SU-DHL-6 (cell line): ENCODE data around the gene PIGW.

Source experiments
- H2AFZ ChIP-seq: fragments of 200-600 bp; sonication (generic); 2 replicates; pipeline ENCODE4 v1.6.1; 2014; ENCODE audit warnings: low read depth, mild to moderate bottlenecking, moderate library complexity, mixed read lengths, antibody characterized with exemption, low read length; ENCODE audit not compliant: severe bottlenecking
- H3F3A ChIP-seq: fragments of 200-600 bp; shearing (Covaris generic); 2 replicates; pipeline ENCODE4 v1.6.0; 2016; ENCODE audit warnings: antibody characterized with exemption, mild to moderate bottlenecking; ENCODE audit not compliant: insufficient read depth
- H3K27ac ChIP-seq: fragments of 200-600 bp; sonication (generic); 2 replicates; pipeline ENCODE4 v1.5.1; 2016; ENCODE audit warnings: low read depth, mild to moderate bottlenecking, low read length, moderate library complexity, mixed read lengths
- H3K27me3 ChIP-seq: fragments of 200-600 bp; sonication (generic), shearing (Covaris generic); 2 replicates; pipeline ENCODE4 v1.6.0; 2014; ENCODE audit warnings: mild to moderate bottlenecking, low read length
- H3K36me3 ChIP-seq: fragments of 200-600 bp; sonication (generic); 2 replicates; pipeline ENCODE4 v1.6.1; 2014; ENCODE audit warnings: mild to moderate bottlenecking, low read length, mixed read lengths
- H3K4me2 ChIP-seq: fragments of 300-600, 200-600 bp; shearing (Covaris generic), sonication (generic); 2 replicates; pipeline ENCODE4 v1.6.0; 2014; ENCODE audit warnings: low read length, low read depth, mild to moderate bottlenecking; ENCODE audit not compliant: poor library complexity, severe bottlenecking
- H3K4me3 ChIP-seq: fragments of 200-600 bp; sonication (generic); 2 replicates; pipeline ENCODE4 v1.5.1; 2014; ENCODE audit warnings: antibody characterized with exemption, low read length, mild to moderate bottlenecking, mixed read lengths; ENCODE audit not compliant: insufficient read depth, poor library complexity, severe bottlenecking
- H3K79me2 ChIP-seq: fragments of 200-600 bp; sonication (generic); 2 replicates; pipeline ENCODE4 v1.6.1; 2014; ENCODE audit warnings: mild to moderate bottlenecking, low read length, moderate library complexity; ENCODE audit not compliant: insufficient read depth
- H3K9ac ChIP-seq: fragments of 200-600 bp; sonication (generic); 2 replicates; pipeline ENCODE4 v1.7.0; 2014; ENCODE audit warnings: mild to moderate bottlenecking, low read length
- H3K9me2 ChIP-seq: fragments of 200-600 bp; sonication (generic); replicated peaks from 2 replicates; pipeline ENCODE4 v1.6.1; 2014; ENCODE audit warnings: low read length; ENCODE audit not compliant: insufficient read depth
- H3K9me3 ChIP-seq: fragments of 200-600 bp; sonication (generic); 2 replicates; pipeline ENCODE4 v1.6.1; 2014; ENCODE audit warnings: low read length, mixed read lengths; ENCODE audit not compliant: insufficient read depth
- H4K20me1 ChIP-seq: fragments of 200-600 bp; sonication (generic); 2 replicates; pipeline ENCODE4 v1.6.1; 2014; ENCODE audit warnings: low read depth, mild to moderate bottlenecking, antibody characterized with exemption, low read length, moderate library complexity, mixed read lengths
- CTCF ChIP-seq: fragments of 200-600 bp; sonication (generic); IDR thresholded peaks from one replicate; pipeline ENCODE4 v1.5.1; 2017; ENCODE audit warnings: antibody characterized with exemption, mild to moderate bottlenecking, low read length, moderate library complexity; ENCODE audit not compliant: insufficient read depth, poor library complexity, severe bottlenecking
- EZH2phosphoT487 ChIP-seq: fragments of 200-600 bp; sonication (generic), shearing (Covaris generic); conservative IDR thresholded peaks from 2 replicates; pipeline ENCODE4 v1.6.1; 2018; ENCODE audit warnings: mild to moderate bottlenecking, antibody characterized with exemption, low read length, moderate library complexity, mixed read lengths

Gene PIGW

GRCh38 chr17:36553459-36553858 is 18.7 kb downstream of the PIGW start:
- Histone ChIP-seq H3K4me3 (no peak overlapping the region), H3K27me3 (no peaks in the 10 kb centered on the region), H3K9ac (no peak overlapping the region), H4K20me1 (peaks cover 45% of the 10 kb centered on the region), H3K36me3 (peaks cover 41% of the 10 kb centered on the region; the same call in 1 of the 2 replicates), H2AFZ (no peak overlapping the region), H3K4me2 (no peak overlapping the region), H3K27ac (no peak overlapping the region), H3K79me2 (peaks cover 89% of the 10 kb centered on the region), H3K9me2 (no peaks in the 10 kb centered on the region), H3F3A (peaks cover 32% of the 10 kb centered on the region), H3K9me3 (no peaks in the 10 kb centered on the region)
- no peak for TF ChIP-seq EZH2phosphoT487
- TF ChIP-seq CTCF, result no peak

GRCh38 chr17:36566081-36566480 is 31.3 kb downstream of the PIGW start:
- Histone ChIP-seq H3F3A (0 out of 2 replicates have a peak, but pooled peaks cover 2% of the 10 kb centered on the region), H2AFZ (no peak overlapping the region), H3K4me3 (no peak overlapping the region), H3K9ac (no peak overlapping the region), H3K4me2 (no peak overlapping the region), H3K9me3 (no peaks in the 10 kb centered on the region), H3K79me2 (peaks cover 38% of the 10 kb centered on the region), H3K27me3 (no peaks in the 10 kb centered on the region), H3K36me3 (peaks cover 31% of the 10 kb centered on the region), H4K20me1 (0 out of 2 replicates have a peak, but pooled peaks cover 10% of the 10 kb centered on the region), H3K9me2 (no peaks in the 10 kb centered on the region), H3K27ac (no peak overlapping the region)
- no peak for TF ChIP-seq EZH2phosphoT487
- no peak for TF ChIP-seq CTCF

DNA sequence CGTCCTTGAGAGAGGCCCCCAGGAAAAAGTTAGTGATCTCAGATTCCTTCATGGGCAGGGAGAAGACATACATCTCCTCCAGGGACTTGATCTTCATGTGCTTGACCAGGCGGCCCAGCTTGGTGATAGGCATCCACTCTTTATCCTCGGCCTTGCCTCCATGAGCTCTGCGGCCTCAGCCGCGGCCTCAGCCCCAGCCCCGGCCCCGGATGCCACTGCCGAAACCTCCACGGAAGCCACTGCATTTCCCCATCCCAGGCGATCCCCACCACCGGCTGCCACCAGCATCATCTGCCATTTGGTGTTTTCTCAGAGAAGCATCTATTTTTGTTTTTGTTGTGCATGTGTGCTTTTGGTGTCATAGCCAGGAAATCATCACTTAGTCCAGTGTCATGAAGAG is 40.2 kb downstream of the PIGW start:
- Histone ChIP-seq H4K20me1 (peaks cover 4% of the 10 kb centered on the region; the same call in 1 of the 2 replicates), H3K36me3 (peaks cover 27% of the 10 kb centered on the region; the same call in 1 of the 2 replicates), H3K27me3 (no peaks in the 10 kb centered on the region), H3K4me3 (no peak overlapping the region), H3F3A (no peaks in the 10 kb centered on the region), H3K9me2 (no peaks in the 10 kb centered on the region), H3K27ac (no peak overlapping the region), H2AFZ (no peak overlapping the region), H3K79me2 (peaks cover 54% of the 10 kb centered on the region), H3K9me3 (no peaks in the 10 kb centered on the region), H3K4me2 (no peak overlapping the region), H3K9ac (no peak overlapping the region)
- TF ChIP-seq EZH2phosphoT487 (no peak), CTCF (no peak)
